GM18858 (cell line): Measurements from ENCODE around the gene ANG.

Source experiments
- ATAC-seq: cut with Tn5 transposase; IDR thresholded peaks from one replicate; pipeline ENCODE4 v1.9.1; 2021; ENCODE audit not compliant: unreplicated experiment

The ANG gene

GRCh38 chr14:20742132-20742531, 53.6 kb downstream of the ANG start:
- no peak for ATAC-seq

DNA sequence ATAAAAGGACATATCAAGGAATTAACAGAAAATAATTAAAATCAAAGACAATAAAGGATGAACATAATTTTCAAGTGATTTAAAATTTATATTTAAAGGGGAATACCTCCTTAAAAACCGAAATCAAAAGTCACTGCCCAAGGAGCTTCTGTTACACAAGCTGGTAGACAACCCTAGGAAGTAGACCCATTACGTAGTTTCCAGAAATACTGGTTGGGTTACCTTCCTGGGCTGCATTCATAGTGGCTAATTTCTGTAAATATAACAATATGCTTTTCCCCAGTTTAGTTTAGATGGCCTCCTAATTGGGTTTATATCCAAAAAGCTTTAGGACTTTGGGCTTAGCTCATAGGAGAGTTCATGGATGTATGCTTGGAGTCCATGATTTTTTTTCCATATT, 55.0 kb downstream of the ANG start:
- no peak for ATAC-seq
